Activated B cell treated with CpG ODN at 0.5 μM for 24 hours (primary cell): ENCODE results near the gene EGFR. TPM values are rescaled to one million over a fixed set of nuclear protein-coding genes. Genes with fewer than 3 reads are reported as not detected.

Experiments used
- ATAC-seq: fragments of 200-7000 bp; cut with Tn5 transposase; one replicate; pipeline ENCODE4 v1.10.0; 2021; ENCODE audit warnings: low read depth, mild to moderate bottlenecking, moderate library complexity
- CTCF ChIA-PET: fragments of 350-600 bp; sonication (Branson Sonifier 250); formaldehyde crosslinking; loops from one replicate; lab custom pipeline; 2021; ENCODE audit warnings: antibody characterized with exemption; lab: Charles Lee
- POLR2A ChIA-PET: fragments of 350-600 bp; sonication (Branson Sonifier 250); formaldehyde crosslinking; loops from one replicate; lab custom pipeline; 2021; ENCODE audit warnings: antibody characterized with exemption; lab: Charles Lee
- DNase-seq: peaks from one replicate; pipeline ENCODE4 v3.0.0; 2022
- H3K27ac Mint-ChIP-seq: one replicate; pipeline ENCODE4 v1.8.0; 2020; ENCODE audit warnings: mixed read lengths
- H3K27me3 Mint-ChIP-seq: one replicate; pipeline ENCODE4 v1.8.0; 2021; ENCODE audit warnings: mixed read lengths
- H3K36me3 Mint-ChIP-seq: one replicate; pipeline ENCODE4 v1.8.0; 2021; ENCODE audit warnings: low read depth, mixed read lengths
- H3K4me1 Mint-ChIP-seq: one replicate; pipeline ENCODE4 v1.8.0; 2021; ENCODE audit warnings: mixed read lengths
- H3K4me3 Mint-ChIP-seq: one replicate; pipeline ENCODE4 v1.8.0; 2020; ENCODE audit warnings: mild to moderate bottlenecking, mixed read lengths
- H3K9me3 Mint-ChIP-seq: one replicate; pipeline ENCODE4 v1.8.0; 2020; ENCODE audit warnings: mixed read lengths
- CTCF ChIP-seq: fragments of 200-600 bp; IDR thresholded peaks from one replicate; pipeline ENCODE4 v1.8.0; 2022; ENCODE audit warnings: antibody characterized with exemption, mild to moderate bottlenecking
- intact Hi-C: fragments of 100-400 bp; cut with micrococcal nuclease; formaldehyde crosslinking; loops from one replicate; pipeline ENCODE4 v1.15.1; 2024
- total RNA-seq: library from RNA; stranded (reverse); gene quantifications from 2 replicates; pipeline ENCODE4 v1.2.3, GENCODE V29; 2022

EGFR gene
- total RNA-seq, 1 donor from 2014 or later, result not detected

GRCh38 chr7:55180963-55181542 is 162.2 kb downstream of the EGFR start:
- ATAC-seq (no peak), DNase-seq (no peak)
- H3K9me3 Mint-ChIP-seq, result no peaks in the 10 kb centered on the region
- no peak overlapping the region for H3K4me3 Mint-ChIP-seq
- H3K27me3 Mint-ChIP-seq, result peaks cover 1% of the 10 kb centered on the region
- no peak overlapping the region for H3K27ac Mint-ChIP-seq
- intact Hi-C loops, result no loop called here
- CTCF ChIA-PET, result no interaction called here
- no peaks in the 10 kb centered on the region for H3K4me1 Mint-ChIP-seq
- H3K36me3 Mint-ChIP-seq, result no peaks in the 10 kb centered on the region
- TF ChIP-seq CTCF, result no peak
- POLR2A ChIA-PET, result no interaction called here

GRCh38 chr7:55181762-55182161 is 162.9 kb downstream of the EGFR start:
- Mint-ChIP-seq H3K9me3 (no peaks in the 10 kb centered on the region), H3K27me3 (peaks cover under 1% of the 10 kb centered on the region), H3K4me1 (no peaks in the 10 kb centered on the region), H3K4me3 (no peak overlapping the region), H3K36me3 (no peaks in the 10 kb centered on the region), H3K27ac (no peak overlapping the region)
- ChIA-PET POLR2A (no interaction called here), CTCF (no interaction called here)
- TF ChIP-seq CTCF, result no peak
- no peak for DNase-seq
- no peak for ATAC-seq
- intact Hi-C loops, result no loop called here

GRCh38 chr7:55183897-55184296 is 165.1 kb downstream of the EGFR start:
- ChIA-PET CTCF (no interaction called here), POLR2A (no interaction called here)
- Mint-ChIP-seq H3K27me3 (peaks cover 8% of the 10 kb centered on the region), H3K9me3 (no peaks in the 10 kb centered on the region), H3K4me1 (no peaks in the 10 kb centered on the region), H3K36me3 (no peaks in the 10 kb centered on the region), H3K27ac (no peak overlapping the region), H3K4me3 (no peak overlapping the region)
- intact Hi-C loops, result no loop called here
- DNase-seq, result no peak
- TF ChIP-seq CTCF, result no peak
- ATAC-seq, result no peak

GRCh38 chr7:55185321-55185802 is 166.5 kb downstream of the EGFR start:
- no peak overlapping the region for H3K4me3 Mint-ChIP-seq
- no peaks in the 10 kb centered on the region for H3K4me1 Mint-ChIP-seq
- intact Hi-C loops, result no loop called here
- peaks cover 8% of the 10 kb centered on the region for H3K27me3 Mint-ChIP-seq
- ChIA-PET POLR2A (no interaction called here), CTCF (no interaction called here)
- no peak overlapping the region for H3K27ac Mint-ChIP-seq
- H3K9me3 Mint-ChIP-seq, result no peaks in the 10 kb centered on the region
- no peak for ATAC-seq
- no peak for TF ChIP-seq CTCF
- H3K36me3 Mint-ChIP-seq, result no peaks in the 10 kb centered on the region
- DNase-seq, result no peak

GRCh38 chr7:55185941-55186609 is 167.3 kb downstream of the EGFR start:
- H3K4me1 Mint-ChIP-seq, result no peaks in the 10 kb centered on the region
- CTCF ChIA-PET, result no interaction called here
- H3K9me3 Mint-ChIP-seq, result no peaks in the 10 kb centered on the region
- no peak for TF ChIP-seq CTCF
- H3K27ac Mint-ChIP-seq, result no peak overlapping the region
- H3K4me3 Mint-ChIP-seq, result no peak overlapping the region
- H3K27me3 Mint-ChIP-seq, result peaks cover 8% of the 10 kb centered on the region
- ATAC-seq, result no peak
- no peaks in the 10 kb centered on the region for H3K36me3 Mint-ChIP-seq
- POLR2A ChIA-PET, result no interaction called here
- intact Hi-C loops, result no loop called here
- DNase-seq, result no peak
